GM18499 (cell line): Measurements from ENCODE around the gene GPR3.

Experiments
- ATAC-seq: cut with Tn5 transposase; IDR thresholded peaks from one replicate; pipeline ENCODE4 v1.9.1; 2021; ENCODE audit warnings: moderate number of reproducible peaks; ENCODE audit not compliant: insufficient read depth, unreplicated experiment

Gene GPR3

GRCh38 chr1:27358038-27358927 lies 34.1 kb upstream of the GPR3 start:
- no peak for ATAC-seq

GRCh38 chr1:27358928-27359313 lies 33.5 kb upstream of the GPR3 start:
- no peak for ATAC-seq

- ATAC-seq: no peak
Observed at GRCh38 chr1:27359822-27360158, 32.6 kb upstream of the GPR3 start.

- ATAC-seq: no peak
Observed at GRCh38 chr1:27360159-27361043, 32.0 kb upstream of the GPR3 start.

GRCh38 chr1:27361044-27361402 lies 31.4 kb upstream of the GPR3 start:
- no peak for ATAC-seq

- ATAC-seq: no peak
Observed at GRCh38 chr1:27361553-27361952, 30.9 kb upstream of the GPR3 start.

- ATAC-seq: no peak
Observed at GRCh38 chr1:27363766-27364695, 28.4 kb upstream of the GPR3 start.

- no peak for ATAC-seq
Observed at GRCh38 chr1:27364696-27365371, 27.6 kb upstream of the GPR3 start.

- ATAC-seq: no peak
Observed at GRCh38 chr1:27365372-27366112, 26.9 kb upstream of the GPR3 start.

- ATAC-seq: no peak
Observed at GRCh38 chr1:27366113-27366410, 26.4 kb upstream of the GPR3 start.

GRCh38 chr1:27366411-27367159 lies 25.8 kb upstream of the GPR3 start, which contains the start of gene MAP3K6:
Gene MAP3K6, minus strand, starts transcription at chr1:27366961. Its CDS starts 364 bp downstream, at chr1:27366597.
- ATAC-seq: no peak

GRCh38 chr1:27367160-27367650 lies 25.2 kb upstream of the GPR3 start:
- ATAC-seq: no peak

GRCh38 chr1:27368869-27369582 lies 23.4 kb upstream of the GPR3 start:
- ATAC-seq: no peak

GRCh38 chr1:27372022-27372807 lies 20.2 kb upstream of the GPR3 start:
- ATAC-seq: no peak

- ATAC-seq: no peak
Observed at GRCh38 chr1:27372808-27373690, 19.4 kb upstream of the GPR3 start.
